22Rv1 (cell line): Measurements from ENCODE around the gene CAMTA1.

Experiments used
- ZFX ChIP-seq: fragments of 450-650 bp; IDR thresholded peaks from 2 replicates; pipeline ENCODE4 v1.6.1; 2017; ENCODE audit warnings: antibody characterized with exemption, borderline replicate concordance
- TF ChIP-seq, protein P1 (sequence below): fragments of 450-650 bp; IDR thresholded peaks from 2 replicates; pipeline ENCODE4 v1.5.1; 2017; ENCODE audit warnings: mild to moderate bottlenecking

DNA sequence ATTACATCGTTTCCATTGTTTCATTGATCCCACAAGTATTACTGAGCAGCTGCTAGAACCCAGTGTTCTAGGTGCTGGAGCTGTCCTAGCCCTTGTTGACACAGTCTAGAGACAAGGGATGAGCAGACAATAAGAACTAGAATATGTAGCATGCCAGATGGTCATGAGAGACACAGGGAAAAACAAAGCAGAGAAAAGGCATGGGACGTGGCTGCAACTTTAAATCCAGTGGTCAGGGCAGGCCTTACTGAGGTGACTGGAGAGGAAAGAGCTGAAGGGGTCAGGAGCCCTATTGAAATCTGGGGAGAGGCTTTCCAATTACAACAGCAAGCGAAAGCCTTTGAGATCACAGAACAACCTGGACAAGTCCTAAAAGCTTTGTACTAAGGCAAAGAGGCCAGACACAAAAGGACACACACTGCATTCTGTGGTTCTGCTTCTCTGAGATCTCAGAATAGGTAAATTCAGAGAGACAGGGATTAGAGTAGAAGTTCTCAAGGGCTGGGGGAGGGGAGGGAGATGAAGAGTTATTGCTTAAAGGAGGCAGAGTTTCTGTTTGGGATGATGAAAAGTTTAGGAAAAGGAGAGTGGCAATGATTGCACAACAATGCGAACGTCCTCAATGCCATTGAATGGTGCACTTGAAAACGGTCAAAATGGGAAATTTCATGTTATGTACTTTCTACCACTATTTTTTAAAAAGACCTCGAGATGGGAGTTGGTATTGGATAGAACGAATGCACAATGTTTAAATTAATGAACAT lies 518.5 kb downstream of the CAMTA1 start:
- TF ChIP-seq, protein P1, sequence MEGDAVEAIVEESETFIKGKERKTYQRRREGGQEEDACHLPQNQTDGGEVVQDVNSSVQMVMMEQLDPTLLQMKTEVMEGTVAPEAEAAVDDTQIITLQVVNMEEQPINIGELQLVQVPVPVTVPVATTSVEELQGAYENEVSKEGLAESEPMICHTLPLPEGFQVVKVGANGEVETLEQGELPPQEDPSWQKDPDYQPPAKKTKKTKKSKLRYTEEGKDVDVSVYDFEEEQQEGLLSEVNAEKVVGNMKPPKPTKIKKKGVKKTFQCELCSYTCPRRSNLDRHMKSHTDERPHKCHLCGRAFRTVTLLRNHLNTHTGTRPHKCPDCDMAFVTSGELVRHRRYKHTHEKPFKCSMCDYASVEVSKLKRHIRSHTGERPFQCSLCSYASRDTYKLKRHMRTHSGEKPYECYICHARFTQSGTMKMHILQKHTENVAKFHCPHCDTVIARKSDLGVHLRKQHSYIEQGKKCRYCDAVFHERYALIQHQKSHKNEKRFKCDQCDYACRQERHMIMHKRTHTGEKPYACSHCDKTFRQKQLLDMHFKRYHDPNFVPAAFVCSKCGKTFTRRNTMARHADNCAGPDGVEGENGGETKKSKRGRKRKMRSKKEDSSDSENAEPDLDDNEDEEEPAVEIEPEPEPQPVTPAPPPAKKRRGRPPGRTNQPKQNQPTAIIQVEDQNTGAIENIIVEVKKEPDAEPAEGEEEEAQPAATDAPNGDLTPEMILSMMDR, result no peak
- no peak for TF ChIP-seq ZFX
